Ovary (tissue), 9 donors: ENCODE results near the gene FRMD4A. TPM values are rescaled to one million over a fixed set of nuclear protein-coding genes. Genes with fewer than 3 reads are reported as not detected.
A peak's percentile ranks its signal among the peaks of the same experiment; 100 is the strongest.

Experiments
- DNase-seq, 5 donors: peaks; one replicate each; pipeline ENCODE4 v3.0.0-alpha.2; 2019 to 2020
- H3K27ac ChIP-seq, 2 donors: fragments of 200-600 bp; one replicate each; pipeline versions ENCODE4 v1.5.1 to v1.8.0; 2019 to 2022
- H3K27me3 ChIP-seq: fragments of 200-600 bp; one replicate; pipeline ENCODE4 v1.8.0; 2022
- H3K36me3 ChIP-seq: fragments of 200-600 bp; sonication (generic); one replicate; pipeline ENCODE4 v1.5.1; 2019
- H3K4me1 ChIP-seq: one replicate; pipeline ENCODE4 v1.8.1; 2013; ENCODE audit warnings: mild to moderate bottlenecking, moderate library complexity; ENCODE audit not compliant: insufficient read depth
- H3K4me3 ChIP-seq: fragments of 200-600 bp; sonication (generic); one replicate; pipeline ENCODE4 v1.5.1; 2017
- H3K9me3 ChIP-seq, 2 donors: fragments of 200-600 bp in 1 of 2; sonication (generic) in 1 of 2; one replicate each; pipeline versions ENCODE4 v1.5.1 to v1.8.1; 2013 to 2019; ENCODE audit warnings: mild to moderate bottlenecking in 1 of 2, moderate library complexity in 1 of 2
- EP300 ChIP-seq: sonication (generic); formaldehyde crosslinking; IDR thresholded peaks from one replicate; pipeline ENCODE4 v1.6.1; 2017; ENCODE audit warnings: antibody characterized with exemption
- POLR2A ChIP-seq: fragments of 450-650 bp; IDR thresholded peaks from one replicate; pipeline ENCODE4 v1.6.1; 2017; ENCODE audit warnings: antibody characterized with exemption, mild to moderate bottlenecking, moderate library complexity
- WGBS, 3 donors: extraction: QIAGEN DNeasy Blood & Tissue Kit in 1 of 3; methylation state at CpG; one replicate each; pipeline versions ENCODE4 v1.1.5 to v1.1.7; 2013 to 2017; 5-methylcytosine and 5-hydroxymethylcytosine counted together
- intact Hi-C, 4 donors: fragments of 100-400 bp; cut with DNase I; formaldehyde crosslinking; loops; one replicate each; pipeline versions ENCODE4 v1.11.0 to v1.15.1; 2022 to 2023
- polyA plus RNA-seq, 2 donors: library from polyadenylated mRNA; stranded (reverse); fragments of 200-250 nt in 1 of 2; fragments of 350-450 nt in 1 of 2; fragmentation: Illumina TruSeq in 1 of 2; extraction: RNeasy Lipid Tissue Mini Kit (QIAGEN cat#74804) in 1 of 2; gene quantifications; one replicate each; pipeline ENCODE4 v1.2.3, GENCODE V29; 2013 to 2014
- total RNA-seq, 7 donors: library from RNA; depleted of rRNA in 2 of 7; stranded (reverse); fragments of >200 nt in 2 of 7; fragmentation: NEBNext Ultra II Directional in 3 of 7; extraction: Animal tissue kit (Norgen Biotek cat#: 25700) in 3 of 7; gene quantifications; one replicate each; pipeline versions ENCODE4 v1.1.0 to v1.2.4, GENCODE V29; 2016 to 2023
- TF ChIP-seq, protein P1 (sequence below), 3 donors: fragments of 450-650 bp in 2 of 3; fragments of 200-600 bp in 1 of 3; IDR thresholded peaks; one replicate each; pipeline versions ENCODE4 v1.5.1 to v1.8.0; 2016 to 2022; ENCODE audit warnings: antibody characterized with exemption in 3 of 3, mild to moderate bottlenecking in 1 of 3
- donor health status: DM: no; HTN: no; CAD: no; lungs with moderate emphysema.
- donor health status: DM: no; HTN: no; CAD: no.
- donor health status: Bipolar disorder and iron deficiency.
- donor health status: DM: yes; HTN: yes; CAD: no.
- donor health status: DM: no; HTN: no; CAD: no.
- donor health status: DM: yes; HTN: yes; CAD: no.

Gene FRMD4A
- total and polyA plus RNA-seq, 9 donors, result 5.5 to 24.7 (median 11.3) TPM

DNA sequence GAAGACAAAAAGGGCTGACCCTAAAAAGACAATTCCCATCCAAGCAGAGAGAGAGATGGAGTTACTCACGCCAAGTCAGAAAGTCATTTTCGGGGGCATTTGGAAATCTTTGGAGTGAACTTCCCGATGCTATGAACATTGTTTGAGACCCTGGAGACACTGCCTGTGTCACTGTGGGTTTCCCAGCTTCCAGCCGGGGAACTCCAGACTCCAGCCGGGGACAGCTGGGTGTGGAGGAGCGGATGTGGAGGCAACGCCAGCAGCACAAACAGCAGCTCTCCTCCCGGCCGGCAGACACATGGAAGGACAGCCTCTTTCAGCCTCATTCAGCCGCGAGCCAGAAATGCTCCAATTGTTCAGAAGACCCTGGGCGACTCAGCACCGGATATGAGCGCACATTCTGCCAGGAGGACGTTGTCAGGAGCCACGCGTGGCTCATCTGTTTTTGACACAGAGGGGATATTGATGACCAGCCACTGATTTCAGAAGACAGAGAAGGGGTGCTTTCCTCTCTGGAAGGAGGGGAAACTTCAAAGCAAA, 646.4 kb downstream of the FRMD4A start:
- intact Hi-C loops, result no loop called here
- H3K4me1 ChIP-seq, result peaks cover 6% of the 10 kb centered on the region
- H3K4me3 ChIP-seq, result no peak overlapping the region
- peak in 4 of 5 donors; percentile 44 to 60 (median 52) for DNase-seq
- no peaks in the 10 kb centered on the region for H3K9me3 ChIP-seq
- H3K36me3 ChIP-seq, result no peaks in the 10 kb centered on the region
- TF ChIP-seq EP300 (no peak), POLR2A (no peak)
- TF ChIP-seq, protein P1, sequence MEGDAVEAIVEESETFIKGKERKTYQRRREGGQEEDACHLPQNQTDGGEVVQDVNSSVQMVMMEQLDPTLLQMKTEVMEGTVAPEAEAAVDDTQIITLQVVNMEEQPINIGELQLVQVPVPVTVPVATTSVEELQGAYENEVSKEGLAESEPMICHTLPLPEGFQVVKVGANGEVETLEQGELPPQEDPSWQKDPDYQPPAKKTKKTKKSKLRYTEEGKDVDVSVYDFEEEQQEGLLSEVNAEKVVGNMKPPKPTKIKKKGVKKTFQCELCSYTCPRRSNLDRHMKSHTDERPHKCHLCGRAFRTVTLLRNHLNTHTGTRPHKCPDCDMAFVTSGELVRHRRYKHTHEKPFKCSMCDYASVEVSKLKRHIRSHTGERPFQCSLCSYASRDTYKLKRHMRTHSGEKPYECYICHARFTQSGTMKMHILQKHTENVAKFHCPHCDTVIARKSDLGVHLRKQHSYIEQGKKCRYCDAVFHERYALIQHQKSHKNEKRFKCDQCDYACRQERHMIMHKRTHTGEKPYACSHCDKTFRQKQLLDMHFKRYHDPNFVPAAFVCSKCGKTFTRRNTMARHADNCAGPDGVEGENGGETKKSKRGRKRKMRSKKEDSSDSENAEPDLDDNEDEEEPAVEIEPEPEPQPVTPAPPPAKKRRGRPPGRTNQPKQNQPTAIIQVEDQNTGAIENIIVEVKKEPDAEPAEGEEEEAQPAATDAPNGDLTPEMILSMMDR (IDR thresholded peaks at IDR 0.05), result no peak
- 4 to 6% (median 6%) methylated on average over 17 of the region's 17 CpGs for WGBS, 3 donors
- H3K27ac ChIP-seq, result no peak overlapping the region
- H3K27me3 ChIP-seq, result no peaks in the 10 kb centered on the region

DNA sequence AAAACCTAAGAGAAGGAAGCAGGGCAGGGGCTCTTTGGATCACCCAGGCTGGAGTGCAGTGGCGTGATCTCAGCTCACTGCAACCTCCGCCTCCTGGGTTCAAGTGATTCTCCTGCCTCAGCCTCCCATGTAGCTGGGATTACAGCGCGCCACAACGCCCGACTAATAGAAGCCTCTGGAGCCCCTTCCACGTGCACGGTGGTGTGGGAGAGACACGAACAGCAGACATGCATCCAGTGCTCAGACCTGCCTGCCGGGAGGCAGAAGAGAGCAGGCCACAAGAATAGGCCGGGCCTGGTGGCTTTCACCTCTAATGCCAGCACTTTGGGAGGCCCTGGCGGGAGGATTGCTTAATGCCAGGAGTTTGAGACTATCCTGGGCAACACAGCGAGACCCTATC, 647.7 kb downstream of the FRMD4A start:
- H3K36me3 ChIP-seq, result no peaks in the 10 kb centered on the region
- DNase-seq, result no peak
- no peak overlapping the region for H3K27ac ChIP-seq
- no peaks in the 10 kb centered on the region for H3K27me3 ChIP-seq
- intact Hi-C loops, result no loop called here
- TF ChIP-seq, protein P1 (IDR thresholded peaks at IDR 0.05), result no peak
- TF ChIP-seq POLR2A, result no peak
- TF ChIP-seq EP300, result no peak
- no peak overlapping the region for H3K4me3 ChIP-seq
- H3K9me3 ChIP-seq, result no peaks in the 10 kb centered on the region
- 96 to 98% (median 97%) methylated on average over 13 of the region's 13 CpGs for WGBS, 3 donors
- H3K4me1 ChIP-seq, result peaks cover 6% of the 10 kb centered on the region

DNA sequence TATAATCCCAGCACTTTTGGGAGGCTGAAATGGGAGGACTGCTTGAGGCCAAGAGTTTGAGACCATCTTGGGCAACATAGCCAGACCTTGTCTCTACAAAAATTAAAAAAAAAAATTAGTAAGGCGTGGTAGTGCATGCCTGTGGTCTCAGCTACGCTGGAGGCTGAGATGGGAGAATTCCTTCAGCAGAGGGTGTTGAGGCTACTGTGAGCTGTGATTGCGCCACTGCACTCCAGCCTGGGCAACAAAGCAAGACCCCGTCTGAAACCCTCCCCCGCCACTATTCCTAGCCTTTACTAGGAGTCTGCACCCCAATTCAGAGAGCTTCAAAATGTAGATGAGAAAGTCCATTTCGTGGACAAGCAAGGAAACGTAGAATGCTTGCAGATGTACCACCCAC, 648.8 kb downstream of the FRMD4A start:
- no peak overlapping the region for H3K27ac ChIP-seq
- H3K36me3 ChIP-seq, result no peaks in the 10 kb centered on the region
- H3K27me3 ChIP-seq, result no peaks in the 10 kb centered on the region
- no peak for TF ChIP-seq EP300
- no peaks in the 10 kb centered on the region for H3K9me3 ChIP-seq
- DNase-seq, result no peak
- H3K4me1 ChIP-seq, result peaks cover 6% of the 10 kb centered on the region
- WGBS, 3 donors, result 90 to 98% (median 98%) methylated on average over 7 of the region's 7 CpGs
- H3K4me3 ChIP-seq, result no peak overlapping the region
- intact Hi-C loops, result no loop called here

DNA sequence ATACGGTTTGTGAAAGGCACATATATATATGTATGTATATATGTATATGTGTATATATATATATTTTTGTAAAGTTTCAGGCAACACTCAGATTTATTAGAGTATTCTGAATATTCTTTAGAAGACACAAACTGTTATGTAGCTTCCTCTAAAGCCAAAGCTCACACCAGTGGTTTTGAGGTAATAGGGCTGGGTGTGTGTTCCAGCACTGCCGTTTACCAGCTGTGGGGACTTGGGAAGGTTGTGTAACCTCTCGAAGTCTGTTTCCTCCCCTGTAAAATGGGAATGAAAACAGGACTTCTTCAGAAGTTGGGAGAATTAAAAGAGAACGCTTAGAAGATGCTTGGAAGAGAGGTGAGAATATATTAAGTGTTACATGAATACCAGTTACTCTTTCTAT, 649.2 kb downstream of the FRMD4A start:
- H3K27me3 ChIP-seq, result no peaks in the 10 kb centered on the region
- H3K9me3 ChIP-seq, result no peaks in the 10 kb centered on the region
- 77 to 82% (median 78%) methylated on average over 4 of the region's 4 CpGs for WGBS, 3 donors
- no peak overlapping the region for H3K27ac ChIP-seq
- DNase-seq, result no peak
- no peaks in the 10 kb centered on the region for H3K36me3 ChIP-seq
- no peak overlapping the region for H3K4me3 ChIP-seq
- peaks cover 6% of the 10 kb centered on the region for H3K4me1 ChIP-seq
- intact Hi-C loops, result no loop called here
- no peak for TF ChIP-seq EP300
- TF ChIP-seq, protein P1 (IDR thresholded peaks at IDR 0.05), result no peak
- TF ChIP-seq POLR2A, result no peak

DNA sequence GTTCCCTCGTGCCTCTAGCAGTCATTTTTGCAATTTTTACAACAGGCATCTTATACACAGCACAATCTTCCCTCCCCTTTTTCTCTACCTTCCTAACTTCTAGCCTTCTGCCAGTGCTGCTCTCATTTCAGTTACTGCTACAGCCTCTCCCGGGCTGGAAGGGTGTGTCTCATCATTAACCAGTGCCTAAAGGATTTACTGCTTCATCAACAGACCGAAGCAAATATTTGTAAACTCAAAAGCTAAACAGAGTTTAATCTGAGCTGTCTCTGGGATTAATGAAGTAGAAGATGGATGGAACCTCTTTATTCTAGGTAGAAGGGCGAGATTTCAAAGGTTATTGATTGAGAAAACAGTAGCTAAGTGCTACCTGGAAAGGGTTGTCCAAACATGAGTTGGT, 649.6 kb downstream of the FRMD4A start:
- Histone ChIP-seq H3K9me3 (no peaks in the 10 kb centered on the region), H3K4me3 (no peak overlapping the region), H3K27ac (no peak overlapping the region), H3K36me3 (no peaks in the 10 kb centered on the region), H3K27me3 (no peaks in the 10 kb centered on the region), H3K4me1 (peaks cover 6% of the 10 kb centered on the region)
- intact Hi-C loops, result no loop called here
- no peak for TF ChIP-seq POLR2A
- TF ChIP-seq EP300, result no peak
- TF ChIP-seq, protein P1 (IDR thresholded peaks at IDR 0.05), result no peak
- 73 to 78% (median 75%) methylated on average over 4 of the region's 4 CpGs for WGBS, 3 donors
- DNase-seq, result no peak
